HL-60 (cell line): ENCODE results near the gene MICB.

ENCODE experiments used
- GABPA ChIP-seq: IDR thresholded peaks from 2 replicates; pipeline ENCODE4 v1.6.1; 2012; ENCODE audit warnings: low read depth
- POLR2AphosphoS5 ChIP-seq: IDR thresholded peaks from 2 replicates; pipeline ENCODE4 v1.6.1; 2012; ENCODE audit warnings: low read depth
- SPI1 ChIP-seq: IDR thresholded peaks from 2 replicates; pipeline ENCODE4 v1.6.1; 2012; ENCODE audit warnings: low read depth, mild to moderate bottlenecking, borderline replicate concordance
- TF ChIP-seq, protein P1 (sequence below): IDR thresholded peaks from one replicate; pipeline ENCODE4 v1.5.1; 2011; ENCODE audit warnings: low read length, control low read depth, inconsistent platforms; ENCODE audit not compliant: insufficient read depth
- TF ChIP-seq, protein P2 (sequence below): IDR thresholded peaks from 2 replicates; pipeline ENCODE4 v1.6.1; 2012; ENCODE audit warnings: low read depth; ENCODE audit not compliant: insufficient replicate concordance

DNA sequence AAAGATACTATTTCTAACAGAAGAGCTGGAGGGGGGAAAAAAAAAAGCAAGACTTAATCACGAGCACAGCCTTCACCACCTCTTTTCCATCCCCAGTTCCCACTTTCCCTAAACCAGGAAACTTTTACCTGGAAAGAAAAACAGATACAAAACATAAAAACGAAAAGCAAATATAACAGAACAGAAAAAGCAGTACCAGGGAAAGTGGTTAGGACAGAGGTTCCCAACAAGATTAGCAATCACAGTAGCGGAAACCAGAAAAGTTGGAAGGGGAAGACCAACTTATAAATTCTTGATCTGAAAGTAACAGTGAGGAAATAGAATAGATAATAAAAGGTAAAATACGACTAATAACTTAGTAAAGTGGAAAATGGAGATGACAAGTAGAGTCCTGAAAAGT, 42.7 kb downstream of the MICB start:
- TF ChIP-seq, protein P1, sequence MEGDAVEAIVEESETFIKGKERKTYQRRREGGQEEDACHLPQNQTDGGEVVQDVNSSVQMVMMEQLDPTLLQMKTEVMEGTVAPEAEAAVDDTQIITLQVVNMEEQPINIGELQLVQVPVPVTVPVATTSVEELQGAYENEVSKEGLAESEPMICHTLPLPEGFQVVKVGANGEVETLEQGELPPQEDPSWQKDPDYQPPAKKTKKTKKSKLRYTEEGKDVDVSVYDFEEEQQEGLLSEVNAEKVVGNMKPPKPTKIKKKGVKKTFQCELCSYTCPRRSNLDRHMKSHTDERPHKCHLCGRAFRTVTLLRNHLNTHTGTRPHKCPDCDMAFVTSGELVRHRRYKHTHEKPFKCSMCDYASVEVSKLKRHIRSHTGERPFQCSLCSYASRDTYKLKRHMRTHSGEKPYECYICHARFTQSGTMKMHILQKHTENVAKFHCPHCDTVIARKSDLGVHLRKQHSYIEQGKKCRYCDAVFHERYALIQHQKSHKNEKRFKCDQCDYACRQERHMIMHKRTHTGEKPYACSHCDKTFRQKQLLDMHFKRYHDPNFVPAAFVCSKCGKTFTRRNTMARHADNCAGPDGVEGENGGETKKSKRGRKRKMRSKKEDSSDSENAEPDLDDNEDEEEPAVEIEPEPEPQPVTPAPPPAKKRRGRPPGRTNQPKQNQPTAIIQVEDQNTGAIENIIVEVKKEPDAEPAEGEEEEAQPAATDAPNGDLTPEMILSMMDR: no peak
- TF ChIP-seq POLR2AphosphoS5 (no peak), GABPA (no peak), SPI1 (no peak)
- TF ChIP-seq, protein P2, sequence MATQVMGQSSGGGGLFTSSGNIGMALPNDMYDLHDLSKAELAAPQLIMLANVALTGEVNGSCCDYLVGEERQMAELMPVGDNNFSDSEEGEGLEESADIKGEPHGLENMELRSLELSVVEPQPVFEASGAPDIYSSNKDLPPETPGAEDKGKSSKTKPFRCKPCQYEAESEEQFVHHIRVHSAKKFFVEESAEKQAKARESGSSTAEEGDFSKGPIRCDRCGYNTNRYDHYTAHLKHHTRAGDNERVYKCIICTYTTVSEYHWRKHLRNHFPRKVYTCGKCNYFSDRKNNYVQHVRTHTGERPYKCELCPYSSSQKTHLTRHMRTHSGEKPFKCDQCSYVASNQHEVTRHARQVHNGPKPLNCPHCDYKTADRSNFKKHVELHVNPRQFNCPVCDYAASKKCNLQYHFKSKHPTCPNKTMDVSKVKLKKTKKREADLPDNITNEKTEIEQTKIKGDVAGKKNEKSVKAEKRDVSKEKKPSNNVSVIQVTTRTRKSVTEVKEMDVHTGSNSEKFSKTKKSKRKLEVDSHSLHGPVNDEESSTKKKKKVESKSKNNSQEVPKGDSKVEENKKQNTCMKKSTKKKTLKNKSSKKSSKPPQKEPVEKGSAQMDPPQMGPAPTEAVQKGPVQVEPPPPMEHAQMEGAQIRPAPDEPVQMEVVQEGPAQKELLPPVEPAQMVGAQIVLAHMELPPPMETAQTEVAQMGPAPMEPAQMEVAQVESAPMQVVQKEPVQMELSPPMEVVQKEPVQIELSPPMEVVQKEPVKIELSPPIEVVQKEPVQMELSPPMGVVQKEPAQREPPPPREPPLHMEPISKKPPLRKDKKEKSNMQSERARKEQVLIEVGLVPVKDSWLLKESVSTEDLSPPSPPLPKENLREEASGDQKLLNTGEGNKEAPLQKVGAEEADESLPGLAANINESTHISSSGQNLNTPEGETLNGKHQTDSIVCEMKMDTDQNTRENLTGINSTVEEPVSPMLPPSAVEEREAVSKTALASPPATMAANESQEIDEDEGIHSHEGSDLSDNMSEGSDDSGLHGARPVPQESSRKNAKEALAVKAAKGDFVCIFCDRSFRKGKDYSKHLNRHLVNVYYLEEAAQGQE: no peak
